ENCODE data around the gene COL8A2.
A peak's percentile ranks its signal among the peaks of the same experiment; 100 is the strongest.

COL8A2 gene

DNA sequence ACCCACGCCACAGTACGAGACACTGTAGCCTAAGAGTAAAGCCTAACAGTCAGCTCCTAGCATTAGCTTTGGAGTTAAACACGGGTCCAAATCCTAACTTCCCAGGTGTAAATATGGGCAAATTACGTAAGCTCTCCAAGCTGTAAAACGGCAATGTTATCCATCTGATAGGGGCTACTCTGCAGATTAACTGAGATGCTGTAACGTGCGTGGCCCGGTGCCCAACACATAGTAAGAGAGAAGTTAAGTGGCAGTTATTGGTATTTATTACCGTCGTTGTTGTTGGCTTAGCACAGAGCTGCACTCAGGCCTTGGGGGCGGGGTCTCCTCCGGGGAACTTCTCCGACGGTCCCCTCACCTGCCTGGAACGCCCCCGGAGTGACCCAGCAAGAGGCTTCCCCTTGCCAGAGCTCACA, 23.8 kb upstream of the COL8A2 start:
- Histone ChIP-seq H3K4me3 (replicated peaks; ENCODE audit: insufficient read depth, low read length) (peak overlapping the region; percentile 77), H3K27me3 (ENCODE audit: insufficient read depth, poor library complexity, severe bottlenecking) (no peaks in the 10 kb centered on the region), H3K27ac (replicated peaks) (peak overlapping the region; percentile 88)
- TF ChIP-seq, protein P1, sequence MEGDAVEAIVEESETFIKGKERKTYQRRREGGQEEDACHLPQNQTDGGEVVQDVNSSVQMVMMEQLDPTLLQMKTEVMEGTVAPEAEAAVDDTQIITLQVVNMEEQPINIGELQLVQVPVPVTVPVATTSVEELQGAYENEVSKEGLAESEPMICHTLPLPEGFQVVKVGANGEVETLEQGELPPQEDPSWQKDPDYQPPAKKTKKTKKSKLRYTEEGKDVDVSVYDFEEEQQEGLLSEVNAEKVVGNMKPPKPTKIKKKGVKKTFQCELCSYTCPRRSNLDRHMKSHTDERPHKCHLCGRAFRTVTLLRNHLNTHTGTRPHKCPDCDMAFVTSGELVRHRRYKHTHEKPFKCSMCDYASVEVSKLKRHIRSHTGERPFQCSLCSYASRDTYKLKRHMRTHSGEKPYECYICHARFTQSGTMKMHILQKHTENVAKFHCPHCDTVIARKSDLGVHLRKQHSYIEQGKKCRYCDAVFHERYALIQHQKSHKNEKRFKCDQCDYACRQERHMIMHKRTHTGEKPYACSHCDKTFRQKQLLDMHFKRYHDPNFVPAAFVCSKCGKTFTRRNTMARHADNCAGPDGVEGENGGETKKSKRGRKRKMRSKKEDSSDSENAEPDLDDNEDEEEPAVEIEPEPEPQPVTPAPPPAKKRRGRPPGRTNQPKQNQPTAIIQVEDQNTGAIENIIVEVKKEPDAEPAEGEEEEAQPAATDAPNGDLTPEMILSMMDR (IDR thresholded peaks at IDR 0.05; ENCODE audit: insufficient read depth, low read length): no peak
- TF ChIP-seq, protein P2, sequence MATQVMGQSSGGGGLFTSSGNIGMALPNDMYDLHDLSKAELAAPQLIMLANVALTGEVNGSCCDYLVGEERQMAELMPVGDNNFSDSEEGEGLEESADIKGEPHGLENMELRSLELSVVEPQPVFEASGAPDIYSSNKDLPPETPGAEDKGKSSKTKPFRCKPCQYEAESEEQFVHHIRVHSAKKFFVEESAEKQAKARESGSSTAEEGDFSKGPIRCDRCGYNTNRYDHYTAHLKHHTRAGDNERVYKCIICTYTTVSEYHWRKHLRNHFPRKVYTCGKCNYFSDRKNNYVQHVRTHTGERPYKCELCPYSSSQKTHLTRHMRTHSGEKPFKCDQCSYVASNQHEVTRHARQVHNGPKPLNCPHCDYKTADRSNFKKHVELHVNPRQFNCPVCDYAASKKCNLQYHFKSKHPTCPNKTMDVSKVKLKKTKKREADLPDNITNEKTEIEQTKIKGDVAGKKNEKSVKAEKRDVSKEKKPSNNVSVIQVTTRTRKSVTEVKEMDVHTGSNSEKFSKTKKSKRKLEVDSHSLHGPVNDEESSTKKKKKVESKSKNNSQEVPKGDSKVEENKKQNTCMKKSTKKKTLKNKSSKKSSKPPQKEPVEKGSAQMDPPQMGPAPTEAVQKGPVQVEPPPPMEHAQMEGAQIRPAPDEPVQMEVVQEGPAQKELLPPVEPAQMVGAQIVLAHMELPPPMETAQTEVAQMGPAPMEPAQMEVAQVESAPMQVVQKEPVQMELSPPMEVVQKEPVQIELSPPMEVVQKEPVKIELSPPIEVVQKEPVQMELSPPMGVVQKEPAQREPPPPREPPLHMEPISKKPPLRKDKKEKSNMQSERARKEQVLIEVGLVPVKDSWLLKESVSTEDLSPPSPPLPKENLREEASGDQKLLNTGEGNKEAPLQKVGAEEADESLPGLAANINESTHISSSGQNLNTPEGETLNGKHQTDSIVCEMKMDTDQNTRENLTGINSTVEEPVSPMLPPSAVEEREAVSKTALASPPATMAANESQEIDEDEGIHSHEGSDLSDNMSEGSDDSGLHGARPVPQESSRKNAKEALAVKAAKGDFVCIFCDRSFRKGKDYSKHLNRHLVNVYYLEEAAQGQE (IDR thresholded peaks at IDR 0.05; ENCODE audit: insufficient replicate concordance, low read depth): no peak
- TF ChIP-seq GABPA (IDR thresholded peaks at IDR 0.05; ENCODE audit: low read depth): no peak
- no peak for DNase-seq (ENCODE audit: low read depth in 1 of 2, low spot score in 1 of 2)

DNA sequence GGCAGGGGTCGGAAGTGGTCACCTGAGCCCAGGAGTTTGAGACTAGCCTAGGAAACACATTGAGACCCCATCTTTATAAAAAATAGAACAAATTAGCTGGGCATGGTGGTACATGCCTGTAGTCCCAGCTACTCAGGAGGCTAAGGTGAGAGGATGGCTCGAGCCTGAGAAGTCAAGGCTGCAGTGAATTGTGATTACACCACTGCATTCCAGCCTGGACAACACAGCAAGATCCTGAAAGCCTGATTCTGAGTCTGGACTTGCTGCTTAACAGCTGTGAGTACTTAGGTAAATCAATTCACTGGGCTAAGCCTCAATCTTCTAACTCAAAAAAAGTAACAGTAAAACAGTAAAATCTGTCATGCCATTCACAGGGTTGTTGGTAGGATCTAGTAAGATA, 19.4 kb upstream of the COL8A2 start:
- Histone ChIP-seq H3K4me3 (replicated peaks; ENCODE audit: insufficient read depth, low read length) (no peak overlapping the region), H3K27me3 (ENCODE audit: insufficient read depth, poor library complexity, severe bottlenecking) (no peaks in the 10 kb centered on the region), H3K27ac (replicated peaks) (no peak overlapping the region)
- DNase-seq (ENCODE audit: low read depth in 1 of 2, low spot score in 1 of 2): no peak
- TF ChIP-seq, protein P2 (IDR thresholded peaks at IDR 0.05; ENCODE audit: insufficient replicate concordance, low read depth): no peak
- TF ChIP-seq SPI1 (IDR thresholded peaks at IDR 0.05; ENCODE audit: borderline replicate concordance, low read depth) (no peak), GABPA (IDR thresholded peaks at IDR 0.05; ENCODE audit: low read depth) (no peak)
- TF ChIP-seq, protein P1 (IDR thresholded peaks at IDR 0.05; ENCODE audit: insufficient read depth, low read length): no peak

DNA sequence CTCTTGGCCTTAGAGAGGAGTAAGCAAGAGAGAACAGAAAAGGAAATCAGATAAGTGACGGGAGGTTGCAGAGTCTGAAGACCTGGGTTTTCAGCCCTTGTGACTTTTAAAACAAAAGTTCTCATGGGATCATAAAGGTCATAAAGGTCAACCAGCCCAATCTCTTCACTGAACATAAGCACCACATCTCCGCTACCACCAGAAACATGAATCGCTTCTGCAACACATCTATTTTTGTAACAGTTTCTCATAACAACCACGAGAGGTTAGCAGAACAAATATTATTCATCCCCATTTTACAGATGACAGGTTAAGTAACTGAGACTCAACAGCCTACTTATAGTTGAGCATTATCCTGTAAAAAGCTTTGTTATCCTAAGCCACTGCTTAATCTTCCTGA, 18.4 kb upstream of the COL8A2 start:
- Histone ChIP-seq H3K27me3 (ENCODE audit: insufficient read depth, poor library complexity, severe bottlenecking) (no peaks in the 10 kb centered on the region), H3K27ac (replicated peaks) (no peak overlapping the region), H3K4me3 (replicated peaks; ENCODE audit: insufficient read depth, low read length) (no peak overlapping the region)
- DNase-seq (ENCODE audit: low read depth in 1 of 2, low spot score in 1 of 2): no peak
- TF ChIP-seq, protein P1 (IDR thresholded peaks at IDR 0.05; ENCODE audit: insufficient read depth, low read length): no peak
- no peak for TF ChIP-seq GABPA (IDR thresholded peaks at IDR 0.05; ENCODE audit: low read depth)
- TF ChIP-seq POLR2AphosphoS5 (IDR thresholded peaks at IDR 0.05; ENCODE audit: low read depth): no peak
- TF ChIP-seq SPI1 (IDR thresholded peaks at IDR 0.05; ENCODE audit: borderline replicate concordance, low read depth): no peak
- TF ChIP-seq, protein P2 (IDR thresholded peaks at IDR 0.05; ENCODE audit: insufficient replicate concordance, low read depth): no peak
